Gastroesophageal sphincter (tissue), 3 donors: ENCODE measurements around the gene RAB11FIP3.

Experiments
- CTCF ChIP-seq, 4 experiments: fragments of 200-600 bp in 2 of 4; fragments of 450-650 bp in 2 of 4; sonication (generic) in 1 of 4; IDR thresholded peaks; one replicate each; pipeline ENCODE4 v1.5.1; 2017 to 2019; ENCODE audit warnings: antibody characterized with exemption in 4 of 4, mild to moderate bottlenecking in 2 of 4, moderate library complexity in 2 of 4
- EP300 ChIP-seq: sonication (generic); formaldehyde crosslinking; IDR thresholded peaks from one replicate; pipeline ENCODE4 v1.6.1; 2017; ENCODE audit warnings: antibody characterized with exemption, mild to moderate bottlenecking
- POLR2A ChIP-seq, 2 donors: fragments of 450-650 bp; IDR thresholded peaks; one replicate each; pipeline ENCODE4 v1.6.1; 2017; ENCODE audit warnings: antibody characterized with exemption in 2 of 2, mild to moderate bottlenecking in 2 of 2, moderate library complexity in 1 of 2
- POLR2AphosphoS5 ChIP-seq: sonication (generic); formaldehyde crosslinking; IDR thresholded peaks from one replicate; pipeline ENCODE4 v1.6.1; 2017; ENCODE audit warnings: antibody characterized with exemption

GRCh38 chr16:560701-561412 lies 135.4 kb downstream of the RAB11FIP3 start:
- TF ChIP-seq CTCF (IDR thresholded peaks at IDR 0.05) = no peak
- TF ChIP-seq EP300 = no peak
- no peak for TF ChIP-seq POLR2A (IDR thresholded peaks at IDR 0.05)
- TF ChIP-seq POLR2AphosphoS5 = no peak
